ENCODE data around the gene DTWD2.

- TF ChIP-seq CTCF (IDR thresholded peaks at IDR 0.05), result no peak
- TF ChIP-seq, protein P1, sequence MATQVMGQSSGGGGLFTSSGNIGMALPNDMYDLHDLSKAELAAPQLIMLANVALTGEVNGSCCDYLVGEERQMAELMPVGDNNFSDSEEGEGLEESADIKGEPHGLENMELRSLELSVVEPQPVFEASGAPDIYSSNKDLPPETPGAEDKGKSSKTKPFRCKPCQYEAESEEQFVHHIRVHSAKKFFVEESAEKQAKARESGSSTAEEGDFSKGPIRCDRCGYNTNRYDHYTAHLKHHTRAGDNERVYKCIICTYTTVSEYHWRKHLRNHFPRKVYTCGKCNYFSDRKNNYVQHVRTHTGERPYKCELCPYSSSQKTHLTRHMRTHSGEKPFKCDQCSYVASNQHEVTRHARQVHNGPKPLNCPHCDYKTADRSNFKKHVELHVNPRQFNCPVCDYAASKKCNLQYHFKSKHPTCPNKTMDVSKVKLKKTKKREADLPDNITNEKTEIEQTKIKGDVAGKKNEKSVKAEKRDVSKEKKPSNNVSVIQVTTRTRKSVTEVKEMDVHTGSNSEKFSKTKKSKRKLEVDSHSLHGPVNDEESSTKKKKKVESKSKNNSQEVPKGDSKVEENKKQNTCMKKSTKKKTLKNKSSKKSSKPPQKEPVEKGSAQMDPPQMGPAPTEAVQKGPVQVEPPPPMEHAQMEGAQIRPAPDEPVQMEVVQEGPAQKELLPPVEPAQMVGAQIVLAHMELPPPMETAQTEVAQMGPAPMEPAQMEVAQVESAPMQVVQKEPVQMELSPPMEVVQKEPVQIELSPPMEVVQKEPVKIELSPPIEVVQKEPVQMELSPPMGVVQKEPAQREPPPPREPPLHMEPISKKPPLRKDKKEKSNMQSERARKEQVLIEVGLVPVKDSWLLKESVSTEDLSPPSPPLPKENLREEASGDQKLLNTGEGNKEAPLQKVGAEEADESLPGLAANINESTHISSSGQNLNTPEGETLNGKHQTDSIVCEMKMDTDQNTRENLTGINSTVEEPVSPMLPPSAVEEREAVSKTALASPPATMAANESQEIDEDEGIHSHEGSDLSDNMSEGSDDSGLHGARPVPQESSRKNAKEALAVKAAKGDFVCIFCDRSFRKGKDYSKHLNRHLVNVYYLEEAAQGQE (IDR thresholded peaks at IDR 0.05; ENCODE audit: low read depth, low read length), result no peak
- TF ChIP-seq ELF1 (IDR thresholded peaks at IDR 0.05), result no peak
Measured at GRCh38 chr5:118796081-118796480, 192.3 kb downstream of the DTWD2 start.

All from SK-N-SH (cell line).